Activated T-cell treated with anti-CD3 and anti-CD28 coated beads, Interleukin-2, amount 50 U/mL, for 48 hours (primary cell): ENCODE measurements around the gene LRRC8E.
A peak's percentile ranks its signal among the peaks of the same experiment; 100 is the strongest.
"Not testable (repeated sequence)": the region's sequence is repeated elsewhere in the genome, so short reads cannot be mapped to it uniquely, and the experiment has no call there.

ENCODE experiments used
- DNase-seq, 2 experiments: peaks; one replicate each; pipeline ENCODE4 v3.0.0-alpha.2; 2020

The LRRC8E gene

GRCh38 chr19:7855426-7856108, 32.7 kb upstream of the LRRC8E start:
- no peak for DNase-seq

- no peak for DNase-seq
Observed at GRCh38 chr19:7856109-7856591, 32.2 kb upstream of the LRRC8E start.

- no peak for DNase-seq
Observed at GRCh38 chr19:7856679-7857663, 31.3 kb upstream of the LRRC8E start.

GRCh38 chr19:7857727-7858108, 30.6 kb upstream of the LRRC8E start:
- no peak for DNase-seq

GRCh38 chr19:7858109-7858770, 30.1 kb upstream of the LRRC8E start:
- DNase-seq, result no peak

- not testable (repeated sequence) for DNase-seq
Observed at GRCh38 chr19:7859087-7859486, 29.2 kb upstream of the LRRC8E start.

- no peak for DNase-seq
Observed at GRCh38 chr19:7859831-7860713, 28.2 kb upstream of the LRRC8E start.

GRCh38 chr19:7860714-7861618, 27.3 kb upstream of the LRRC8E start:
- no peak for DNase-seq

GRCh38 chr19:7861619-7862412, 26.5 kb upstream of the LRRC8E start:
- DNase-seq, result no peak

GRCh38 chr19:7862413-7862951, 25.8 kb upstream of the LRRC8E start:
- peak; percentile 80 to 88 for DNase-seq

- DNase-seq, result peak in 1 of 2 experiments; percentile 38
Observed at GRCh38 chr19:7863157-7863970, 24.9 kb upstream of the LRRC8E start.

- DNase-seq, result no peak
Observed at GRCh38 chr19:7863971-7864689, 24.2 kb upstream of the LRRC8E start.

GRCh38 chr19:7864690-7865074, 23.6 kb upstream of the LRRC8E start:
- no peak for DNase-seq

GRCh38 chr19:7865262-7865911, 22.9 kb upstream of the LRRC8E start:
- no peak for DNase-seq

GRCh38 chr19:7866399-7867091, 21.8 kb upstream of the LRRC8E start:
- no peak for DNase-seq

- no peak for DNase-seq
Observed at GRCh38 chr19:7867092-7867844, 21.0 kb upstream of the LRRC8E start.

GRCh38 chr19:7868326-7868670, 20.0 kb upstream of the LRRC8E start:
- peak in 1 of 2 experiments; percentile 53 for DNase-seq
